Calu3 (cell line): ENCODE results near the gene NEK11. TPM values are rescaled to one million over a fixed set of nuclear protein-coding genes. Genes with fewer than 3 reads are reported as not detected.

ENCODE experiments used
- BruUV-seq: library from RNA; stranded (reverse); fragments of 400-500 nt; replicated peaks from 2 replicates; lab custom pipeline; 2021; lab: Mats Ljungman, UMichigan
- CTCF ChIA-PET: fragments of 300-600 bp; sonication (Branson Sonifier 250); formaldehyde crosslinking; loops from one replicate; lab custom pipeline; 2022; ENCODE audit warnings: antibody characterized with exemption; lab: Charles Lee
- DNase-seq: peaks from one replicate; pipeline ENCODE4 v3.0.0; 2022
- H3K27ac Mint-ChIP-seq: one replicate; pipeline ENCODE4 v1.8.0; 2022; ENCODE audit warnings: mixed read lengths; ENCODE audit not compliant: unreplicated experiment
- H3K27me3 Mint-ChIP-seq: one replicate; pipeline ENCODE4 v1.8.0; 2022; ENCODE audit warnings: mixed read lengths; ENCODE audit not compliant: unreplicated experiment
- H3K36me3 Mint-ChIP-seq: one replicate; pipeline ENCODE4 v1.8.0; 2022; ENCODE audit warnings: mild to moderate bottlenecking, moderate library complexity, mixed read lengths; ENCODE audit not compliant: insufficient read depth, unreplicated experiment
- H3K4me1 Mint-ChIP-seq: one replicate; pipeline ENCODE4 v1.8.0; 2022; ENCODE audit warnings: mild to moderate bottlenecking, low read depth, mixed read lengths; ENCODE audit not compliant: unreplicated experiment
- H3K4me3 Mint-ChIP-seq: one replicate; pipeline ENCODE4 v1.8.0; 2022; ENCODE audit warnings: mild to moderate bottlenecking, low read depth, moderate library complexity, mixed read lengths; ENCODE audit not compliant: unreplicated experiment
- H3K9me3 Mint-ChIP-seq: one replicate; pipeline ENCODE4 v1.8.0; 2022; ENCODE audit warnings: low read depth, mixed read lengths; ENCODE audit not compliant: unreplicated experiment
- intact Hi-C: fragments of 100-400 bp; cut with micrococcal nuclease; formaldehyde crosslinking; loops from one replicate; pipeline ENCODE4 v1.10.0; 2022; ENCODE audit not compliant: unreplicated experiment
- total RNA-seq: library from RNA; stranded (reverse); gene quantifications from 2 replicates; pipeline ENCODE4 v1.2.3, GENCODE V29; 2022
- TF ChIP-seq, protein P1 (sequence below): fragments of 200-600 bp; IDR thresholded peaks from one replicate; pipeline ENCODE4 v1.8.0; 2022; ENCODE audit warnings: antibody characterized with exemption; ENCODE audit not compliant: unreplicated experiment

Gene NEK11
- total RNA-seq, 1 experiment from 2014 or later: 23.9 TPM

DNA sequence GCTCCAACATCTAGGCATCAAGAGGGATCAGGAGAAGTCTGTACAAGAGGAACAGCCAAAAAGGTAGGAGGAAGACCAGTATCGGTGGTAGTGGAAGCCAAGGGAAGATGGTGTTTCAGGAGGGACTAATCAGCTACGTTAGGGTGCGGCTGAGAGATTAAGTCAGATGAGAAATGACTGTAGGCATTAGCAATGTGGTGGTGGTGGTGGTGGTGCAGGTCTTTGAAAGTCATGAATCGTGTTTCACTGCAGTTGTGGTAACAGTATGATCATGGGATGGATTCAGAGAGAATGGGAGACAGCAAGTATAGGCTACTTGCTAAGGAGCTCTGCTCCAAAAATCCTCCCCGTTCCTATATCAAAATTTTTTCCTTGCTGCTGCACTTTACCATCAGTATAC is 35.6 kb upstream of the NEK11 start:
- CTCF ChIA-PET: no interaction called here
- no peak overlapping the region for H3K4me3 Mint-ChIP-seq
- intact Hi-C loops: no loop called here
- H3K9me3 Mint-ChIP-seq: no peaks in the 10 kb centered on the region
- no peaks in the 10 kb centered on the region for H3K27me3 Mint-ChIP-seq
- no peak overlapping the region for H3K27ac Mint-ChIP-seq
- BruUV-seq: no TSS peak
- no peak for DNase-seq
- no peaks in the 10 kb centered on the region for H3K4me1 Mint-ChIP-seq
- H3K36me3 Mint-ChIP-seq: peaks cover 33% of the 10 kb centered on the region
- TF ChIP-seq, protein P1, sequence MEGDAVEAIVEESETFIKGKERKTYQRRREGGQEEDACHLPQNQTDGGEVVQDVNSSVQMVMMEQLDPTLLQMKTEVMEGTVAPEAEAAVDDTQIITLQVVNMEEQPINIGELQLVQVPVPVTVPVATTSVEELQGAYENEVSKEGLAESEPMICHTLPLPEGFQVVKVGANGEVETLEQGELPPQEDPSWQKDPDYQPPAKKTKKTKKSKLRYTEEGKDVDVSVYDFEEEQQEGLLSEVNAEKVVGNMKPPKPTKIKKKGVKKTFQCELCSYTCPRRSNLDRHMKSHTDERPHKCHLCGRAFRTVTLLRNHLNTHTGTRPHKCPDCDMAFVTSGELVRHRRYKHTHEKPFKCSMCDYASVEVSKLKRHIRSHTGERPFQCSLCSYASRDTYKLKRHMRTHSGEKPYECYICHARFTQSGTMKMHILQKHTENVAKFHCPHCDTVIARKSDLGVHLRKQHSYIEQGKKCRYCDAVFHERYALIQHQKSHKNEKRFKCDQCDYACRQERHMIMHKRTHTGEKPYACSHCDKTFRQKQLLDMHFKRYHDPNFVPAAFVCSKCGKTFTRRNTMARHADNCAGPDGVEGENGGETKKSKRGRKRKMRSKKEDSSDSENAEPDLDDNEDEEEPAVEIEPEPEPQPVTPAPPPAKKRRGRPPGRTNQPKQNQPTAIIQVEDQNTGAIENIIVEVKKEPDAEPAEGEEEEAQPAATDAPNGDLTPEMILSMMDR: no peak

GRCh38 chr3:130992344-130992743 is 34.3 kb upstream of the NEK11 start:
- CTCF ChIA-PET: no interaction called here
- no TSS peak for BruUV-seq
- Mint-ChIP-seq H3K27ac (no peak overlapping the region), H3K27me3 (no peaks in the 10 kb centered on the region), H3K4me3 (no peak overlapping the region), H3K36me3 (peaks cover 42% of the 10 kb centered on the region), H3K4me1 (no peaks in the 10 kb centered on the region), H3K9me3 (no peaks in the 10 kb centered on the region)
- intact Hi-C loops: no loop called here
- TF ChIP-seq, protein P1: no peak
- no peak for DNase-seq

GRCh38 chr3:130997289-130997688 is 29.4 kb upstream of the NEK11 start:
- intact Hi-C loops: no loop called here
- Mint-ChIP-seq H3K4me3 (no peak overlapping the region), H3K27me3 (no peaks in the 10 kb centered on the region), H3K36me3 (peaks cover 40% of the 10 kb centered on the region), H3K27ac (no peak overlapping the region), H3K9me3 (no peaks in the 10 kb centered on the region), H3K4me1 (no peaks in the 10 kb centered on the region)
- no TSS peak for BruUV-seq
- CTCF ChIA-PET: no interaction called here
- DNase-seq: no peak
- TF ChIP-seq, protein P1: no peak

DNA sequence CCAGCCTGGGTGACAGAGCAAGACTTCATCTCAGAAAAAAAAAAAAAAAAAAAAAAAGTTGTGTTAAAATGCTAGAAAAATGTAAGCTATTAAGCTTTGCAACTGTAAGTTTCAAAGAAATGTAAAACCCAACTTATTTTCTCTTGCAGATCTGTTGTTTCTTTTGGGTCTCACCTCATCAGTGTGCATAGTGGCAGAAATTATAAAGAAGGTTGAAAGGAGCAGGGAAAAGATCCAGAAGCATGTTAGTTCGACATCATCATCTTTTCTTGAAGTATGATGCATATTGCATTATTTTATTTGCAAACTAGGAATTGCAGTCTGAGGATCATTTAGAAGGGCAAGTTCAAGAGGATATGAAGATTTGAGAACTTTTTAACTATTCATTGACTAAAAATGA is 25.6 kb upstream of the NEK11 start:
- DNase-seq: no peak
- intact Hi-C loops: no loop called here
- no TSS peak for BruUV-seq
- no peaks in the 10 kb centered on the region for H3K27me3 Mint-ChIP-seq
- H3K27ac Mint-ChIP-seq: no peak overlapping the region
- H3K36me3 Mint-ChIP-seq: peaks cover 52% of the 10 kb centered on the region
- CTCF ChIA-PET: interaction anchor here (0.6 to 0.7 kb wide), 3 partner anchors 8 to 1477 kb away, joined by 3 to 4 read pairs (median 3); no protein-coding TSS in a partner anchor
- TF ChIP-seq, protein P1: no peak
- no peaks in the 10 kb centered on the region for H3K4me1 Mint-ChIP-seq
- H3K4me3 Mint-ChIP-seq: no peak overlapping the region
- H3K9me3 Mint-ChIP-seq: no peaks in the 10 kb centered on the region
